Measurements from ENCODE around the gene RGS6.

The RGS6 gene

GRCh38 chr14:72247896-72248465 is 315.8 kb downstream of the RGS6 start:
- DNase-seq (ENCODE audit: low read depth), result no peak

- DNase-seq (ENCODE audit: low read depth), result no peak
Measured at GRCh38 chr14:72253503-72253902, 321.3 kb downstream of the RGS6 start.

GRCh38 chr14:72254202-72254936 is 322.1 kb downstream of the RGS6 start:
- DNase-seq (ENCODE audit: low read depth), result no peak

- no peak for DNase-seq (ENCODE audit: low read depth)
Measured at GRCh38 chr14:72254937-72255472, 322.8 kb downstream of the RGS6 start.

GRCh38 chr14:72256055-72256454 is 323.8 kb downstream of the RGS6 start:
- DNase-seq (ENCODE audit: low read depth), result no peak

GRCh38 chr14:72261068-72261467 is 328.8 kb downstream of the RGS6 start:
- no peak for DNase-seq (ENCODE audit: low read depth)

GRCh38 chr14:72262771-72263170 is 330.5 kb downstream of the RGS6 start:
- no peak for DNase-seq (ENCODE audit: low read depth)

- no peak for DNase-seq (ENCODE audit: low read depth)
Measured at GRCh38 chr14:72264716-72265115, 332.5 kb downstream of the RGS6 start.

GRCh38 chr14:72270147-72270727 is 338.0 kb downstream of the RGS6 start:
- DNase-seq (ENCODE audit: low read depth), result no peak

- no peak for DNase-seq (ENCODE audit: low read depth)
Measured at GRCh38 chr14:72270749-72271148, 338.5 kb downstream of the RGS6 start.

- no peak for DNase-seq (ENCODE audit: low read depth)
Measured at GRCh38 chr14:72275242-72275641, 343.0 kb downstream of the RGS6 start.

- DNase-seq (ENCODE audit: low read depth), result no peak
Measured at GRCh38 chr14:72278316-72278715, 346.1 kb downstream of the RGS6 start.

GRCh38 chr14:72284176-72284575 is 351.9 kb downstream of the RGS6 start:
- DNase-seq (ENCODE audit: low read depth), result no peak

- DNase-seq (ENCODE audit: low read depth), result no peak
Measured at GRCh38 chr14:72290241-72290640, 358.0 kb downstream of the RGS6 start.

- no peak for DNase-seq (ENCODE audit: low read depth)
Measured at GRCh38 chr14:72291908-72292688, 359.9 kb downstream of the RGS6 start.

- DNase-seq (ENCODE audit: low read depth), result no peak
Measured at GRCh38 chr14:72292689-72293024, 360.4 kb downstream of the RGS6 start.

- DNase-seq (ENCODE audit: low read depth), result no peak
Measured at GRCh38 chr14:72301352-72301751, 369.1 kb downstream of the RGS6 start.

GRCh38 chr14:72303930-72304329 is 371.7 kb downstream of the RGS6 start:
- DNase-seq (ENCODE audit: low read depth), result no peak

- DNase-seq (ENCODE audit: low read depth), result no peak
Measured at GRCh38 chr14:72305561-72305960, 373.3 kb downstream of the RGS6 start.

- DNase-seq (ENCODE audit: low read depth), result no peak
Measured at GRCh38 chr14:72308967-72309485, 376.8 kb downstream of the RGS6 start.

GRCh38 chr14:72311116-72311515 is 378.9 kb downstream of the RGS6 start:
- no peak for DNase-seq (ENCODE audit: low read depth)

- DNase-seq (ENCODE audit: low read depth), result no peak
Measured at GRCh38 chr14:72311516-72311915, 379.3 kb downstream of the RGS6 start.
